Keratinocyte (primary cell): Measurements from ENCODE around the gene ATRAID. TPM values are rescaled to one million over a fixed set of nuclear protein-coding genes. Genes with fewer than 3 reads are reported as not detected.

ENCODE experiments used
- DNase-seq: peaks from one replicate; pipeline ENCODE4 v3.0.0-alpha.2; 2011; ENCODE audit warnings: low read depth, missing footprints, low spot score
- FAIRE-seq: peaks from 2 replicates; lab custom pipeline; 2011; peaks lifted over from hg19 to GRCh38; lab: Jason Lieb, UNC
- H2AFZ ChIP-seq: 2 replicates; pipeline ENCODE4 v1.6.0; 2012; ENCODE audit warnings: low read length, control low read depth, inconsistent platforms; ENCODE audit not compliant: control insufficient read depth
- H3K27ac ChIP-seq: 2 replicates; pipeline ENCODE4 v1.5.1; 2011; ENCODE audit warnings: low read length; ENCODE audit not compliant: control insufficient read depth, insufficient read depth
- H3K27me3 ChIP-seq: 3 replicates; pipeline ENCODE4 v1.6.0; 2011; ENCODE audit warnings: low read length; ENCODE audit not compliant: control insufficient read depth, insufficient read depth; ENCODE audit errors: extremely low read depth
- H3K36me3 ChIP-seq, 2 experiments: 2 replicates in 1 of 2; 3 replicates in 1 of 2; pipeline ENCODE4 v1.5.1; 2011; ENCODE audit warnings: low read length in 2 of 2, mild to moderate bottlenecking in 1 of 2; ENCODE audit not compliant: control insufficient read depth in 2 of 2, insufficient read depth in 2 of 2; ENCODE audit errors: extremely low read depth in 1 of 2
- H3K4me1 ChIP-seq: 3 replicates; pipeline ENCODE4 v1.5.1; 2011; ENCODE audit warnings: low read length; ENCODE audit not compliant: control insufficient read depth, insufficient read depth; ENCODE audit errors: extremely low read depth
- H3K4me2 ChIP-seq: 3 replicates; pipeline ENCODE4 v1.6.0; 2011; ENCODE audit warnings: low read depth, low read length; ENCODE audit not compliant: control insufficient read depth, insufficient read depth; ENCODE audit errors: extremely low read depth
- H3K4me3 ChIP-seq, 3 experiments: fragments of 200-600 bp in 1 of 3; sonication (generic) in 1 of 3; 2 replicates in 2 of 3; 3 replicates in 1 of 3; pipeline ENCODE4 v1.5.1; 2011 to 2016; ENCODE audit warnings: low read length in 3 of 3, mild to moderate bottlenecking in 3 of 3, control low read depth in 2 of 3, inconsistent platforms in 1 of 3, low read depth in 1 of 3, mixed read lengths in 1 of 3, mixed run types in 1 of 3, moderate library complexity in 1 of 3; ENCODE audit not compliant: control insufficient read depth in 2 of 3, insufficient read depth in 2 of 3; ENCODE audit errors: extremely low read depth in 1 of 3
- H3K79me2 ChIP-seq: 2 replicates; pipeline ENCODE4 v1.6.0; 2012; ENCODE audit warnings: low read length; ENCODE audit not compliant: control insufficient read depth, insufficient read depth
- H3K9ac ChIP-seq: 3 replicates; pipeline ENCODE4 v1.6.0; 2011; ENCODE audit warnings: low read length; ENCODE audit not compliant: control insufficient read depth, insufficient read depth; ENCODE audit errors: extremely low read depth
- H3K9me1 ChIP-seq: 3 replicates; pipeline ENCODE4 v1.6.0; 2011; ENCODE audit warnings: low read length; ENCODE audit not compliant: control insufficient read depth, insufficient read depth; ENCODE audit errors: extremely low read depth
- H3K9me3 ChIP-seq: 2 replicates; pipeline ENCODE4 v1.5.1; 2012; ENCODE audit warnings: low read depth, low read length; ENCODE audit not compliant: control insufficient read depth
- H4K20me1 ChIP-seq: 3 replicates; pipeline ENCODE4 v1.6.0; 2011; ENCODE audit warnings: low read length; ENCODE audit not compliant: control insufficient read depth, insufficient read depth; ENCODE audit errors: extremely low read depth
- EZH2 ChIP-seq: IDR thresholded peaks from one replicate; pipeline ENCODE4 v1.6.1; 2012; ENCODE audit warnings: inconsistent platforms, mild to moderate bottlenecking, low read length, moderate library complexity
- dilution Hi-C: fragments of 300-500 bp; cut with MboI; formaldehyde crosslinking; loops from one replicate; pipeline ENCODE4 v1.7.0; 2020; ENCODE audit warnings: low sequenced_read_pairs; ENCODE audit not compliant: extremely low pct_ligation_motif_present
- polyA minus RNA-seq, 3 experiments: library from RNA; depleted of rRNA, polyadenylated mRNA; stranded (reverse); fragments of >200 nt; gene quantifications; 1 replicate in 1 of 3; 2 replicates in 1 of 3; 3 replicates in 1 of 3; pipeline ENCODE4 v1.2.3, GENCODE V29; 2011
- polyA plus RNA-seq, 5 experiments: library from polyadenylated mRNA; depleted of rRNA in 3 of 5; stranded (reverse) in 3 of 5; stranded (forward) in 1 of 5; unstranded in 1 of 5; fragments of >200 nt; gene quantifications; 1 replicate in 1 of 5; 2 replicates in 3 of 5; 3 replicates in 1 of 5; pipeline versions ENCODE4 v1.2.1 to v1.2.3, GENCODE V29; 2011 to 2012; ENCODE audit warnings: missing spikeins in 2 of 5, low read depth in 1 of 5, low replicate concordance in 1 of 5
- TF ChIP-seq, protein P1 (sequence below), 3 experiments: IDR thresholded peaks in 1 of 3; conservative IDR thresholded peaks in 1 of 3; optimal IDR thresholded peaks in 1 of 3; 2 replicates in 2 of 3; 3 replicates in 1 of 3; pipeline versions ENCODE3 to v1.5.1; 2011; ENCODE audit warnings: low read length in 3 of 3, mild to moderate bottlenecking in 3 of 3, moderate library complexity in 2 of 3, control low read depth in 1 of 3, inconsistent platforms in 1 of 3; ENCODE audit not compliant: insufficient read depth in 2 of 3; ENCODE audit errors: extremely low read depth in 1 of 3

The ATRAID gene, protein sequence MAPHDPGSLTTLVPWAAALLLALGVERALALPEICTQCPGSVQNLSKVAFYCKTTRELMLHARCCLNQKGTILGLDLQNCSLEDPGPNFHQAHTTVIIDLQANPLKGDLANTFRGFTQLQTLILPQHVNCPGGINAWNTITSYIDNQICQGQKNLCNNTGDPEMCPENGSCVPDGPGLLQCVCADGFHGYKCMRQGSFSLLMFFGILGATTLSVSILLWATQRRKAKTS
- 154 to 168 TPM (median 156 TPM) in 3 replicates for polyA plus RNA-seq
- 27.4 TPM for polyA plus RNA-seq (2011; ENCODE audit: low read depth)
- polyA plus RNA-seq (2011; cell fraction: cytosol; rRNA removed): 122 and 148 TPM in 2 replicates
- 124 and 129 TPM in 2 replicates for polyA plus RNA-seq (2011; cell fraction: nucleus; rRNA removed)
- polyA plus RNA-seq (2012; ENCODE audit: low replicate concordance): 98.4 and 102 TPM in 2 replicates
- polyA minus RNA-seq: 47.3 to 79.5 TPM (median 79.3 TPM) in 3 replicates
- polyA minus RNA-seq (2011; cell fraction: cytosol; rRNA and poly(A)+ RNA removed): 85.8 TPM
- polyA minus RNA-seq (2011; cell fraction: nucleus; rRNA and poly(A)+ RNA removed): 34.9 and 42.8 TPM in 2 replicates

DNA sequence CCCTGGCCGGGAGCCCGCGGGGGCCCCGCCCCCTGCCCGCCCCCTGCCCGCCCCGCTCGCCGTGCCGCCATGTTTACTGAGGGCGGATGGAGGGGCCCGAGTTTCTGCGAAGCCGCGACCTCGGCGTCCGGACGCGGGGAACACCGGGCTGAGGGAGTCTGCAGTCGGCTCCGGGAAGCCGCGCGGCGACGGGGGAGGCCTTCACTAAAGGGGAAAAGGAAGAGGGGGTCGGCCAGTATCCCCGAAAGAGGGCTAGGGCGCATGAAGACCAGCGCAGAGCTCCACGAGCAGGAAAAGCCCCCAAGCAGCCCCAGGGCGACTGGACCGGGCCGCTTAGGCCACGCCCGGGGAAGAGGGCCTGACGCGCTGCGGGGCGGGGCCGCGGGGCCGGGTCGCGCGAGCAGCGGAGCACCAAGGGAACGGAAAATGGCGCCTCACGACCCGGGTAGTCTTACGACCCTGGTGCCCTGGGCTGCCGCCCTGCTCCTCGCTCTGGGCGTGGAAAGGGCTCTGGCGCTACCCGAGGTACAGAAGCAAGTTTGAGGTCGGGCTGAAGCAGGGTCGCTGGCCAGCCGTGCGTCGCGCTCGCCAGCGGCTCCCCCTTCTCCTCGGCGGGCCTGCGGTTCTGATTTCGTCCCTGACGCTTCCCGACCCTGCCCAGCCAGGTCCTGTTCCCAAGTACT is at the start of gene ATRAID, which contains the start of gene SLC5A6:
Gene ATRAID (plus strand): TSS at position 99 of the 683 bp plus-strand sequence. CDS start 328 bp downstream, at position 427.
Gene SLC5A6 (minus strand): TSS at position 326 of the 683 bp plus-strand sequence. CDS start 4,618 bp downstream, outside the sequence.
- H3K9me3 ChIP-seq: no peaks in the 10 kb centered on the region
- peak within 1 kb of the TSS; percentile 98 for H3K27ac ChIP-seq
- peaks cover 10 to 30% of the 10 kb centered on the region in 2 experiments for H3K36me3 ChIP-seq
- H3K4me3 ChIP-seq: peak within 1 kb of the TSS; percentile 60 to 88 (median 63)
- FAIRE-seq: no peak
- H3K27me3 ChIP-seq: no peaks in the 10 kb centered on the region
- TF ChIP-seq, protein P1, sequence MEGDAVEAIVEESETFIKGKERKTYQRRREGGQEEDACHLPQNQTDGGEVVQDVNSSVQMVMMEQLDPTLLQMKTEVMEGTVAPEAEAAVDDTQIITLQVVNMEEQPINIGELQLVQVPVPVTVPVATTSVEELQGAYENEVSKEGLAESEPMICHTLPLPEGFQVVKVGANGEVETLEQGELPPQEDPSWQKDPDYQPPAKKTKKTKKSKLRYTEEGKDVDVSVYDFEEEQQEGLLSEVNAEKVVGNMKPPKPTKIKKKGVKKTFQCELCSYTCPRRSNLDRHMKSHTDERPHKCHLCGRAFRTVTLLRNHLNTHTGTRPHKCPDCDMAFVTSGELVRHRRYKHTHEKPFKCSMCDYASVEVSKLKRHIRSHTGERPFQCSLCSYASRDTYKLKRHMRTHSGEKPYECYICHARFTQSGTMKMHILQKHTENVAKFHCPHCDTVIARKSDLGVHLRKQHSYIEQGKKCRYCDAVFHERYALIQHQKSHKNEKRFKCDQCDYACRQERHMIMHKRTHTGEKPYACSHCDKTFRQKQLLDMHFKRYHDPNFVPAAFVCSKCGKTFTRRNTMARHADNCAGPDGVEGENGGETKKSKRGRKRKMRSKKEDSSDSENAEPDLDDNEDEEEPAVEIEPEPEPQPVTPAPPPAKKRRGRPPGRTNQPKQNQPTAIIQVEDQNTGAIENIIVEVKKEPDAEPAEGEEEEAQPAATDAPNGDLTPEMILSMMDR (optimal IDR thresholded peaks at IDR 0.05 in 1 of 3, IDR thresholded peaks at IDR 0.05 in 1 of 3, conservative IDR thresholded peaks at IDR 0.05 in 1 of 3; ENCODE audit: extremely low read depth in 1 of 3, insufficient read depth in 2 of 3, low read length in 3 of 3): no peak
- TF ChIP-seq EZH2: no peak
- DNase-seq: no peak
- H4K20me1 ChIP-seq: no peaks in the 10 kb centered on the region
- no peaks in the 10 kb centered on the region for H3K9me1 ChIP-seq
- H2AFZ ChIP-seq: peak within 1 kb of the TSS; percentile 97
- dilution Hi-C loops: no loop called here
- H3K79me2 ChIP-seq: peaks cover 7% of the 10 kb centered on the region
- peaks cover 23% of the 10 kb centered on the region for H3K4me1 ChIP-seq
- H3K4me2 ChIP-seq: peak within 1 kb of the TSS; percentile 90
- peak within 1 kb of the TSS; percentile 100 for H3K9ac ChIP-seq

DNA sequence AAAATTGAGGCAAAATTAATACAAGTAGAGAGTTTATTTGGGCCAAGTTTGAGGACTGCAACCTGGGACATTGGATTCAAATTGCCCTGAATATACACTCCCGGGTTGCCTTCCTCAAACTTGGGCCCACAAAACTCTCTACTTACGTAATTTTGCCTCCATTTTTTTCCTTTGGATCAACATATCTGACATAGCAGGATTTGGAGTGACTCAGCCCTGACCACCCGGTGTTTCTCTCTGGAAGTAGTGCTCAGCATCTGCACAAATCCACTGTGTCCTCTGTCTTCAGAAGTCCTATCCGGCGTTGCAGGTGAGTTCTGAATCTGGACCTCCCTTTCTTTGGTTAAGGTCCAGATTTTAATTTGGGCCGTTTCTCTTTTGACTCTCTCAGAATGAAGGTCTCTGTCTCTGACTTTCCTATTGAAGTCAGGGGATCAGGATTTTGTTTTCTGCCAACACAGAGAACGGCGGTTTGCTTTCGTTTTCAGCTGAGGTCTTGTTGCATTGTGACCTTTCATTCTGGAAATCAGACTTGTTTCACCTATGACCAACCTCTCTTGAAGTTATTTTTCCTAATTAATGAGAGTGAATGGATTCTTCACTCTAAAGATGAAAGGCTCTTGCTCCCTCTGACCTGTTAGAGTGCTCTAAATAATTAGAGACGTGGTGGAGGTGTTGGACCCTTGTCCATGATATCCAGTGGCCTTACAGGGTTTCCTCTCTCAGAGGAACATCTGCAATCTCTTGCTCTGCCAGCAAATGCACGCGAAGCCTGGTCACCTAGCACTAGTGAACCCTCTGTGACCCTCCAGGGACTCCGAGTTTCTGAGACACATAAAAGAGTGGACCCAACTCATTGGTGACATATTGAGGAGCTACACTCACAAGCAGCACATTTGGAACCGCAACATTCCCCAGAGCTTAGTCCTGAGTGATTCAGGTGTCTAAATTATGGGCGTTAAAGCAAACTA is 49.4 kb upstream of the ATRAID start:
- no peak overlapping the region for H3K9ac ChIP-seq
- H3K4me3 ChIP-seq: no peak overlapping the region
- FAIRE-seq: no peak
- TF ChIP-seq, protein P1 (optimal IDR thresholded peaks at IDR 0.05 in 1 of 3, IDR thresholded peaks at IDR 0.05 in 1 of 3, conservative IDR thresholded peaks at IDR 0.05 in 1 of 3; ENCODE audit: extremely low read depth in 1 of 3, insufficient read depth in 2 of 3, low read length in 3 of 3): no peak
- no peak for TF ChIP-seq EZH2
- H3K36me3 ChIP-seq: no peaks in the 10 kb centered on the region
- no peak overlapping the region for H3K27ac ChIP-seq
- no peaks in the 10 kb centered on the region for H3K79me2 ChIP-seq
- no peak overlapping the region for H3K4me2 ChIP-seq
- peaks cover 5% of the 10 kb centered on the region for H3K4me1 ChIP-seq
- dilution Hi-C loops: no loop called here
- no peaks in the 10 kb centered on the region for H3K27me3 ChIP-seq
- H4K20me1 ChIP-seq: no peaks in the 10 kb centered on the region
- DNase-seq: no peak
- H3K9me1 ChIP-seq: no peaks in the 10 kb centered on the region
- H3K9me3 ChIP-seq: no peaks in the 10 kb centered on the region
- no peak overlapping the region for H2AFZ ChIP-seq
